Renal cortical epithelial cell (primary cell): ENCODE results near the gene ZNF674. TPM values are rescaled to one million over a fixed set of nuclear protein-coding genes. Genes with fewer than 3 reads are reported as not detected.
A peak's percentile ranks its signal among the peaks of the same experiment; 100 is the strongest.

Experiments used
- DNase-seq: peaks from one replicate; pipeline ENCODE4 v3.0.0-alpha.2; 2011; ENCODE audit warnings: low read depth
- total RNA-seq: library from RNA; depleted of rRNA; stranded (reverse); fragments of >200 nt; gene quantifications from 2 replicates; pipeline ENCODE4 v1.2.3, GENCODE V29; 2014

The ZNF674 gene
- total RNA-seq = 2.8 and 5.4 TPM in 2 replicates

GRCh38 chrX:46545111-46546005 is at the start of gene ZNF674:
Gene ZNF674, minus strand, starts transcription at chrX:46545421. Its CDS starts 3,334 bp downstream, at chrX:46542087.
- peak; percentile 86 for DNase-seq

- DNase-seq = peak; percentile 89
Observed at GRCh38 chrX:46589977-46590723, 44.9 kb upstream of the ZNF674 start.

- DNase-seq = peak; percentile 37
Observed at GRCh38 chrX:46588263-46588662, 43.0 kb upstream of the ZNF674 start.

- DNase-seq = no peak
Observed at GRCh38 chrX:46587753-46588171, 42.5 kb upstream of the ZNF674 start.

- no peak for DNase-seq
Observed at GRCh38 chrX:46587158-46587557, 41.9 kb upstream of the ZNF674 start.

- DNase-seq = no peak
Observed at GRCh38 chrX:46584736-46585135, 39.5 kb upstream of the ZNF674 start.

- DNase-seq = peak; percentile 86
Observed at GRCh38 chrX:46582966-46583365, 37.7 kb upstream of the ZNF674 start.

- no peak for DNase-seq
Observed at GRCh38 chrX:46582325-46582724, 37.1 kb upstream of the ZNF674 start.

GRCh38 chrX:46580613-46581012 is 35.4 kb upstream of the ZNF674 start:
- DNase-seq = no peak

- DNase-seq = no peak
Observed at GRCh38 chrX:46579250-46579649, 34.0 kb upstream of the ZNF674 start.

- DNase-seq = no peak
Observed at GRCh38 chrX:46577221-46578005, 32.2 kb upstream of the ZNF674 start.

GRCh38 chrX:46576458-46576857 is 31.2 kb upstream of the ZNF674 start:
- DNase-seq = no peak

GRCh38 chrX:46575991-46576392 is 30.8 kb upstream of the ZNF674 start:
- DNase-seq = peak; percentile 38

- no peak for DNase-seq
Observed at GRCh38 chrX:46575586-46575985, 30.4 kb upstream of the ZNF674 start.

- no peak for DNase-seq
Observed at GRCh38 chrX:46574774-46575381, 29.7 kb upstream of the ZNF674 start.

- no peak for DNase-seq
Observed at GRCh38 chrX:46573892-46574773, 28.9 kb upstream of the ZNF674 start.

GRCh38 chrX:46573331-46573891 is 28.2 kb upstream of the ZNF674 start, which contains the start of gene CHST7:
Gene CHST7, plus strand, starts transcription at chrX:46573765. Its CDS starts 167 bp downstream, at chrX:46573932.
- no peak for DNase-seq

- DNase-seq = no peak
Observed at GRCh38 chrX:46572340-46572936, 27.2 kb upstream of the ZNF674 start.
